NCI-H2227 (cell line): Measurements from ENCODE around the gene CEACAM4.
"Not testable (repeated sequence)": the region's sequence is repeated elsewhere in the genome, so short reads cannot be mapped to it uniquely, and the experiment has no call there.

ENCODE experiments used
- DNase-seq: peaks from one replicate; lab custom pipeline; 2025; ENCODE audit not compliant: unreplicated experiment; lab: John Stamatoyannopoulos, UW

Gene CEACAM4

DNA sequence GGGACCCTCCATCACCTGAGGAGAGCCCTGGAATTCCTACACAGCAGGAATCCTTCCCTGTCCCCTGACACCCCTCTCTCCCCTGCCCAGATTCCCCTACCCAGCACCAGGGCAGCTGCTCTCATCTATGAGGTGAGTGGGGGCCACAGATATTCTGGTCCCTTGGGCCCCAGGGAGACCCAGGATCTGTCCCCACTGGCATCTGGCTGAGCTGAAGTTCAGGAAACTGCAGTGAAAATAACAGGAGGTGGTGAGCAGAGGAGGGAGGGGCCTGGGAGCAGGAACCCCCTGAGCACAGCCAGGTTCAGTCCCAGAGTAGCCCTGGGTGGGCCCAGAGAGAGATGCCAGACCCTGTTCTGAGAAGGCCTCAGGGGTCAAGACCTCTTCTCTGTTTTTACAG is 40.8 kb downstream of the CEACAM4 start:
- DNase-seq: no peak

DNA sequence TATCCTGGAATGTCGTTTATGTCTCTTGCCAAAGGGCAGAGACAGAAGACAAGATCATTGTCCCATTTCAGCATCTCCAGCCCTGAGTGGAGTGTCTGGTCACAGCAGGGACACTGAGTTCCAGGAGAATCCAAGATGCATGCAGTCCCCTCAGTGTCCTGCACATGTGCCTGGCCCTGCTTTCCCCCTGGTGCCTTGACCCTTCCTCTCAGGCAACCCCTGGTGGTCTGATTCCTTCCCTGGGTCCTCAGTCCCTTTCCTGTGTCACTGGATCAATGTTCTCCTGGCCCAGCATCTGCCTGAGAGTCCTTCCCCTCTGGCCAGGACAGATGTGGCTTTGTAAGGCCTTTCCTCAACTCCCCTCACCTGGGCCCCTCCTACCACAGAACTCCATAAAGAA is 41.9 kb downstream of the CEACAM4 start:
- no peak for DNase-seq

GRCh38 chr19:41584260-41584810 is 42.5 kb downstream of the CEACAM4 start:
- no peak for DNase-seq

DNA sequence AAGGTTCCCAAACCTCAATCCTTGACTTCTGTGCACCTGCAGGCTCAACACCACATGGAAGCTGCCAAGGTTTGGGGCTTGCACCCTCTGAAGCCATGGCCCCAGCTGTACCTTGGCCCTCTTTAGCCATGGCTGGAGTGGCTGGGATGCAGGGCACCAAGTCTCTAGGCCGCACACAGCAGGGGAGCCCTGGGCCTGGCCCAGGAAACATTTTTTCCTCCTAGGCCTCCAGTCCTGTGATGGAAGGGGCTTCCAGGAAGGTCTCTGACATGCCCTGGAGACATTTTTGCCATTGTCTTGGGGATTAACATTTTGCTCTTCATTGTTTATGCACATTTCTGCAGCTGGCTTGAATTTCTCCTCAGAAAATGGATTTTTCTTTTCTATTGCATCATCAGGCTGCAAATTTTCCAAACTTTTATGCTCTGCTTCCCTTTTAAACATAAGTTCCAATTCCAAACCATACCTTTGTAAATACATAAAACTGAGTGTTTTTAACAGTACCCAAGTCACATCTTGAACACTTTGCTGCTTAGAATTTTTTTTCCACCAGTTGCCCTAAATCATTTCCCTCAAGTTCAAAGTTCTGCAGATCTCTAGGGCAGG is 44.2 kb downstream of the CEACAM4 start:
- not testable (repeated sequence) for DNase-seq

GRCh38 chr19:41581068-41581467 is 45.8 kb downstream of the CEACAM4 start:
- DNase-seq: not testable (repeated sequence)

- DNase-seq: no peak
Observed at GRCh38 chr19:41578886-41579285, 48.0 kb downstream of the CEACAM4 start.

DNA sequence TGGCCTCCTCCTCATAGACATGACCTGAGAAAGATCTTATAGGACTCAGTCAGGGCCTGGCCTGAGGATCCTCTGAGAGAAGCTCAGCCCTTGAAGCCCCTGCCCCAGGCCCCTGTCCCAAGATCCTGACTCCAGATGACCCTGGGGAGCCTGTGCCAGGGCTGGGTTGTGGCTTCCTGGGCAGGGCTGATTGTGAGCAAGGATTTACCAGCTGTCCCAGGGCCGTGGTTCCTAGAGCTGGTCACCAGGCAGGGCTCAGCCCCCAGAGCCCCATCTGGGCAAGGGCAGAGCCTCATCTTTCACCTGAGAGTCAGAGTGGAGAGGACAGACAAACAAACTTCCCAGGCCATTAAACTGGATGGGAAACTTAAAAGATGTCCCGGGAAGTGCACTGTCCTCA is 49.0 kb downstream of the CEACAM4 start:
- DNase-seq: no peak

DNA sequence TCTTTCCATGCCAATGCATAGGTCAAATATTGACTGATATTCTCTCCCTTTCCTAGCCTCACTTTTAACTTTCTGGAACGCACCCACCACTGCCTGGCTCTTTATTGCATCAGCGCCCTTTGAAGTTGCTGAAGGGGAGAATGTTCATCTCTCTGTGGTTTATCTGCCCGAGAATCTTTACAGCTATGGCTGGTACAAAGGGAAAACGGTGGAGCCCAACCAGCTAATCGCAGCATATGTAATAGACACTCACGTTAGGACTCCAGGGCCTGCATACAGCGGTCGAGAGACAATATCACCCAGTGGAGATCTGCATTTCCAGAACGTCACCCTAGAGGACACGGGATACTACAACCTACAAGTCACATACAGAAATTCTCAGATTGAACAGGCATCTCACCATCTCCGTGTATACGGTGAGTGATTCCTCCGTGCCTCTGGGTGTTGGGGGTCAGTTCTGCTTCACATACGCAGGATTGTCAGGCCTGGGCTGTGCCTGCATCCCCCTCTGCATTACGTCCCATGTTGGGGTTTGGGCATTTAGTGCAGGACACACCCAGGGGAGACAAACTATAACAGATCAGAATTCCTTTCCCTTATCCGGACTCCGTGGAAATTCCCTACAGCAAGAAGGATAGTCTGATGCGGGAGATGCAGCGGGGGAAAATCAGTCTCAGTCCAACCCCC is 49.6 kb downstream of the CEACAM4 start:
- DNase-seq: no peak

- DNase-seq: no peak
Observed at GRCh38 chr19:41575998-41576397, 50.9 kb downstream of the CEACAM4 start, which contains the start of gene CEACAM21. CEACAM21 (plus strand) TSS chr19:41576166; CDS start chr19:41576275, 109 bp downstream.

- peak; percentile 96 for DNase-seq
Observed at GRCh38 chr19:41570639-41571112, 56.2 kb downstream of the CEACAM4 start.

DNA sequence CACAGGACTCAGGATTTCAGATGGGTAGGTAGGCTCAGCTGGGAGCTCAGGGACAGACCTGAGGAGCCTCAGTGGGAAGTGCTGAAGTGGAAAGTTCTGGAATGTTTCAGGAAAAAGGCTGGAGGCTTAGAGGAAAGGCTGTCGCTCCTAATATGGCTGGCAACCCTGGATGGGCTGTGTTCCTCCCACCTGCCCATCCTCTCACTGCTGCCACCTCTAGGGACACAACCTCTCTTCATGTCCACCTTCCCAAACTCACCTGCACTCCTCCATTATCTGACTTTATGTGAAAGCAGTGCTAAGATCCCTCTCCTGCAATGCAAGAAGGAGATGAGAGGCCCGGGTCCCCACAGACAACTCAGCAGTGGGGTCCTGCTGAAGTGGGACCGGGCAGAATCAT is 56.7 kb downstream of the CEACAM4 start:
- no peak for DNase-seq

GRCh38 chr19:41569481-41570150 is 57.3 kb downstream of the CEACAM4 start:
- no peak for DNase-seq
